Suppressor macrophage (primary cell): Measurements from ENCODE around the gene RFX8.
A peak's percentile ranks its signal among the peaks of the same experiment; 100 is the strongest.
"Not testable (repeated sequence)": the region's sequence is repeated elsewhere in the genome, so short reads cannot be mapped to it uniquely, and the experiment has no call there.

ENCODE experiments used
- DNase-seq, 4 experiments: peaks; one replicate each; pipeline ENCODE4 v3.0.0-alpha.2; 2020 to 2022

Gene RFX8

DNA sequence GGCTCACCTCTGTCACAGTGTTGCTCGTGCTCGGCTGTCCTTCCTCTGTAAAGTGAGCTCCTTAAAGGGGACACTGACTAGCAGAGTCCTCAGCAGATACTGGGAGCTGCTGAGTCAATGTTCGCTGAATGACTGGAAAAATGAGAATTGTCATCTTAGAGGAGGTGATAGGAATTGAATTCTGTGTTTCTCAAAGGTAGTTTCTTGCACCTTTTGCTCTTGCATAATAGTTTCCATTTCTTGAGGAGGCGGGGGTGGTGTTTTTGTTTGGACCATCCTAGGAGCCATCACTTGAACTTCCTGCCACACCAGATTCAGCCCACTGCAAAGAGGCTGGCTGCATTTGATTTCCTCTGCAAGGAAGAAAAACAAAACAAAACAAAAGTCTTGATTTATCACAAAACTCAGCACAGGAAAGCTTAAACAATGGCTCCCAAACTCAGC, 11.4 kb upstream of the RFX8 start:
- DNase-seq, result no peak

DNA sequence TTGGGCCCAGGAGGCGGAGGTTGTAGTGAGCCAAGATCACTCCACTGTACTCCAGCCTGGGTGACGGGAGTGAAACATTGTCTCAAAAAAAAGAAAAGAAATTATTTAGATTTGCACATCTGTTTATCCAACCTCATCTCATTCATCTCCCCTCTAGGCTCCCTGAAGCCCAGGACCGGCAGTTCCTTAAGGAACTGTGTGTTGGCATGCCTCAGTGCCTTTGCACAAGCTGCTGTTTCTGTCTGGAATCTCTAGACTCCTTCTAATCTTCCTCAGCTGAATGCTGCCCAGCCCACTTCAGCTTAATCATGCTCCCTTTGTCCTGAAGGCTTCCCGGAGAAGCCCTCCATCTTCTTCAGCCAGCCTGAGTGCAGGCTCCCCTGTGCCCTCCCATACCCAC, 10.9 kb upstream of the RFX8 start:
- no peak for DNase-seq

GRCh38 chr2:101480764-101481163, 5.9 kb upstream of the RFX8 start:
- DNase-seq, result no peak

DNA sequence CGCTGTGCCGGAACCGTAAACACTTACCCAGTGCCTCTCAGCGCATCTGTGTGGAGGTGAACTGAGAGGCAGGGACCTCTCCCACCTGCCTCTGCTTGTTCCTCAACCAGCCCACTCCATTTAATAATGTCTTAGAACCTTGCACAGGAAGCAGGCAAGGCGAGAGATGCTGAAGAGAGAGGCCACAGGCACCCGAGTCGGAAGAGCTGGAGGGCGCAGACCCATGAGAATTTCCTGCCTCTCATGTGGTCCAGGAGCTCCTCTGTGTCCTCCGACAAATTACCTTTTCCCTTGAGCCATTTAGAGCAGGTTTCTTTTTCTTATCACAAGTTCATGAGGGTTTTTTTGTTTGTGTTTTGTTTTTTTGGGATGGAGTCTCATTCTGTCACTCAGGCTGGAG, 4.9 kb upstream of the RFX8 start:
- DNase-seq, result no peak

DNA sequence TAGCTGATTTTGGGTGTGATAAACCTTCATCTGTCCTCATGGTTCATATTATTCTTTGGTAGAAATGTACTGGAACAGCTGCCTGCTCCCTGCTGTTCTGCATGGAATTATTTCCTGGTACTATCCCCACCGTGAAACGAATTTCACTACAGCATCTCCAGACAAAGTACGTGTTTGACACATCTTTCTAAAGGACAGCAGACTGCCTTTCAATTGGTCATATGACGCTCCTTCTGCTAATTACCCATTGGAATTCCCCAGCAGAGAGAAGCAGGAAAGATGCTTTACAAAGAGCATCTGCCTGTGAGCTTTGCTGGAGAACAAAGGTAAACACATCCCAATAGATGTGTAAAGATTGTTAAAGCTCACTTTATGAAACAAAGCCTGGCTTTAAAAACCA, 4.4 kb upstream of the RFX8 start:
- DNase-seq, result no peak

GRCh38 chr2:101478181-101479001, 3.5 kb upstream of the RFX8 start:
- no peak for DNase-seq

GRCh38 chr2:101477556-101477955, 2.6 kb upstream of the RFX8 start:
- DNase-seq, result no peak

GRCh38 chr2:101476605-101477208, 1.8 kb upstream of the RFX8 start:
- no peak for DNase-seq

GRCh38 chr2:101473911-101474701, 806 bp downstream of the RFX8 start:
- DNase-seq, result peak; percentile 44 to 75 (median 62)

DNA sequence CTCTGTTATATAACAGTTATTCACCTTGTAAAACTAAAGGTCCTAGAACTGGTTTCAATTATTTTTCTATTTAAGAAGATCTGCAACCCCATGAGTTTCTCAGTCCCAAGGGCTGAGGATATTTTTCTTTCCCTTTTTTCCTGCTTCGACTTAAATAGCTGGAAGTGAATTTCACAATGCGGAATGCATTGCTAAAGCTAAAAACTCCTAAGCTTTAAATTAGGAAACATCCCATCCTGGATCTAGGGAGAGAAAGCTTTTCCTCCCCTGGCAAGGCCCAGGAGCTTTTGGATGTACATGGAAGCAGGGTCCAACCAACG, 1.4 kb downstream of the RFX8 start:
- DNase-seq, result no peak

- DNase-seq, result no peak
Observed at GRCh38 chr2:101469863-101470262, 5.0 kb downstream of the RFX8 start.

- no peak for DNase-seq
Observed at GRCh38 chr2:101467306-101467705, 7.6 kb downstream of the RFX8 start.

- DNase-seq, result peak; percentile 57 to 83 (median 70)
Observed at GRCh38 chr2:101466426-101466825, 8.5 kb downstream of the RFX8 start.

- no peak for DNase-seq
Observed at GRCh38 chr2:101464841-101465240, 10.1 kb downstream of the RFX8 start.

DNA sequence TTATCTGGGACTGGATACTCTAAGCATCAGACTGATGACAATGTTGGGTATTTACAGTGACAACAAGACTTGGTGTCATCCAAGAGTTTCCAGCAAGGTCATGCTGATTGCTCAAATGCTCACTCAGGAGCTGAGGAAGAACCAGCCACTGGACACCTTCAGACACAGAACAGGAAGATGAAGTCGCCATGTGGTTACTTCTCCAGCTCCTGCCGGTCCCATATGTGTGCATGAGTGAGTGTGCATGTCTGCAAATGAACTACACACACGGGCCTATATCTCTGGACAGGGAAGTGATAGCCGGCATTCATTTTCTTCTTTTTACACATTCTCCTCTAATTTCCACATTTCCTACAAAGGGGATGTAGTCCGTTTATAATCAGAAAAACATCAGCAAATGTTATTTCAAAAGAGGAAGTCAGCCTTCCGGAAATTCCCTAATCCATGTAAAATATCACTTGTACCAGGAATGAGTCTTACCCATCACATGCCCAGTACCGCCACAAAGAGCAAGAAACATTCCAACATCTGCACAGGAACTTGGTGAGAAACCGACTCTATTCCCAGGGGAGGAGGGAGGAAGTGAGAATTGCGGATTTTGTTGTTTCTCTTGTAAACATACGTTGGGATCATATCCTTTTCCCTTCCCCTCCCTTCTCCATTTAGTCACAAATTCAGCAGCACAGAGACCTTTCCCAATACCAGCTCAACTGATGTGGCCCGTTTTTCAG, 10.8 kb downstream of the RFX8 start:
- DNase-seq, result peak; percentile 66 to 84 (median 74)

GRCh38 chr2:101463421-101463820, 11.5 kb downstream of the RFX8 start:
- no peak for DNase-seq

- DNase-seq, result peak in 3 of 4 experiments; percentile 40 to 69 (median 68)
Observed at GRCh38 chr2:101461381-101461780, 13.5 kb downstream of the RFX8 start.

DNA sequence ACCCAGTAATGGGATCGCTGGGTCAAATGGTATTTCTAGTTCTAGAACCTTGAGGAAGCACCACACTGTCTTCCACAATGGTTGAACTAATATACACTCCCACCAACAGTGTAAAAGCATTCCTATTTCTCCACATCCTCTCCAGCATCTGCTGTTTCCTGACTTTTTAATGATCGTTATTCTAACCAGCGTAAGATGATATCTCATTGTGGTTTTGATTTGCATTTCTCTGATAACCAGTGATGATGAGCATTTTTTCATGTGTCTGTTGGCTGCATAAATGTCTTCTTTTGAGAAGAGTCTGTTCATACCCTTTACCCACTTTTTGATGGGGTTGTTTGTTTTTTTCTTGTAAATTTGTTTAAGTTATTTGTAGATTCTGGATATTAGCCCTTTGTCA, 20.5 kb downstream of the RFX8 start:
- not testable (repeated sequence) for DNase-seq

DNA sequence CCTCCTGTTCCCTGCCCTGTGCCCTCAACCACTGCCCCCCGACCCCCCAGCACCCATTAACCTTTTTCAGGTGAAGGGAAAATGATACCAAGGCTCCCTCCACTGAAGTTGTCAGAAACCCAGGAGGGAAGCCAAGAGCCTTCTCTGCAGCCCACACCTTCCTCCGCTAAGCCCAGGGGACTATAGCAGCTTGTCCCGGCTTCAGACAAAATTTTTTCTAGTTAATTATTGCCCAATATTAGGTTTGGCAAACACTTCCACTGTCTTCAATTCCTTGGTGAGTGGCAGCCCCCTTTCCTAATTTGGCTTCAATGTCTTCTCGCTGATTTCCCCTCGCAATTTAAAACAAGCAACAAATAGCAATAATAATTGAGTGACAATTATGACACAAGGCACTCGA, 23.9 kb downstream of the RFX8 start:
- no peak for DNase-seq

DNA sequence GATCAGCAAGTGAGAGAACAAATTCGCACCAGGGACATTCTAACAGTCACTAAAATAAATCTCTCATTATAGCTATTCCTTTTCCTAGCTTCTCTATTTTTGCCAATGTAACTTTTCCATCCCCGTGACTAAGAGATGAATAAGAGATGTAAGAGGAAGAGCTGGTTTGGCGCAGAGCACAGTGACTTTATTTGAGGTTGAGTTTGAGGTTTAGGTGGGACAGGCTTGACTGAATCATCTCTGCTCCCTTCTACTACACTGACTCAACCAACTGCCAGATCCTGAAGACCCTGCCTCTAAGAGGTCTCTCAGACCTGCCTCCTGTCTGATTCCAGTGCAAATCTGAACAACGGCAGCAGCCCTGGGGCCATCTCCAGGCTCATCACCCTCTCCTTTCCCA, 28.0 kb downstream of the RFX8 start:
- peak; percentile 57 to 88 (median 72) for DNase-seq

- no peak for DNase-seq
Observed at GRCh38 chr2:101442667-101443061, 32.2 kb downstream of the RFX8 start.

GRCh38 chr2:101442042-101442666, 32.8 kb downstream of the RFX8 start:
- peak in 2 of 4 experiments; percentile 53 to 60 for DNase-seq
